Measurements from ENCODE around the gene RAB39A. TPM values are rescaled to one million over a fixed set of nuclear protein-coding genes. Genes with fewer than 3 reads are reported as not detected.
A peak's percentile ranks its signal among the peaks of the same experiment; 100 is the strongest.
"Not testable (repeated sequence)": the region's sequence is repeated elsewhere in the genome, so short reads cannot be mapped to it uniquely, and the experiment has no call there.

The RAB39A gene
- total RNA-seq, 1 donor from 2014 or later: 2.9 TPM

DNA sequence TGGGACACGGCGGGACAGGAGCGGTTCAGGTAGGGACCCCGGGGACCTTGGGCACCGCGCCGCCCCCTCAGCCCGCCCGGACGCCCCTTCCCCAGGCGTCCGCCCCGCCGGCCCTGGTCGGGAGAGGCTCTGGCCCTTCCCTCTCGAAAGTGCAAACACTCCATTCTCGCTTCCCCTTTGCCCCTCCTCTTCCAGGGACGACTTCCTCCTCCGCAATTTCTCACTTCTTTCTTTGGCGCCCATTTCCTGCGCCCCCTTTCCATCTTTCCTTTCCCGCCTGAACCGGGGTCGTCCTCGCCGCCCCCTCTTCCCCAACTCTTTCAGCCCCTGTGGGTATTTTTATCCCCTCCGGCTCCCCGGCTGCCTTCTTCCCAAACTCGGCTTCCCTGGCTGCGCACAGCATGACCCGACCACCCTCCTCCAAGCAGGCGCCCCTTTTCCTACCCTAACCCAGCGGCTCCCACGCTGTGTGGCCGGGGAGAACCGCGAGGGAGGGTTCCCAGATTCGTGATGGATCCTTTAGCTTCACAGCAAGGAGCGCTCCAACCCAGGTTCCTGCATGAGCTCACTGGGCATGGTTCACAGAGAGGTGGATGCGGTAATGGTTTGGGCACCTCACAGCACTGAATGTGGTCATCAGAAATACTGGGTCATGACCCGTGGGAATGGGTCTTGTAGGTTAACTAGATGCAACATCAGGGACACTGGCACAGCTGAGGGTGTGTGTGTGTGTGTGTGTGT is 689 bp downstream of the RAB39A start:
- Mint-ChIP-seq H3K9me3 (ENCODE audit: low read depth) (no peaks in the 10 kb centered on the region), H3K36me3 (ENCODE audit: insufficient read depth) (no peaks in the 10 kb centered on the region), H3K27me3 (peaks cover 30% of the 10 kb centered on the region), H3K4me3 (ENCODE audit: low read depth) (peak overlapping the region; percentile 93), H3K27ac (peak overlapping the region; percentile 82), H3K4me1 (ENCODE audit: low read depth) (peaks cover 6% of the 10 kb centered on the region)
- DNase-seq (ENCODE audit: low spot score, unreplicated experiment): peak; percentile 12
- TF ChIP-seq, protein P1, sequence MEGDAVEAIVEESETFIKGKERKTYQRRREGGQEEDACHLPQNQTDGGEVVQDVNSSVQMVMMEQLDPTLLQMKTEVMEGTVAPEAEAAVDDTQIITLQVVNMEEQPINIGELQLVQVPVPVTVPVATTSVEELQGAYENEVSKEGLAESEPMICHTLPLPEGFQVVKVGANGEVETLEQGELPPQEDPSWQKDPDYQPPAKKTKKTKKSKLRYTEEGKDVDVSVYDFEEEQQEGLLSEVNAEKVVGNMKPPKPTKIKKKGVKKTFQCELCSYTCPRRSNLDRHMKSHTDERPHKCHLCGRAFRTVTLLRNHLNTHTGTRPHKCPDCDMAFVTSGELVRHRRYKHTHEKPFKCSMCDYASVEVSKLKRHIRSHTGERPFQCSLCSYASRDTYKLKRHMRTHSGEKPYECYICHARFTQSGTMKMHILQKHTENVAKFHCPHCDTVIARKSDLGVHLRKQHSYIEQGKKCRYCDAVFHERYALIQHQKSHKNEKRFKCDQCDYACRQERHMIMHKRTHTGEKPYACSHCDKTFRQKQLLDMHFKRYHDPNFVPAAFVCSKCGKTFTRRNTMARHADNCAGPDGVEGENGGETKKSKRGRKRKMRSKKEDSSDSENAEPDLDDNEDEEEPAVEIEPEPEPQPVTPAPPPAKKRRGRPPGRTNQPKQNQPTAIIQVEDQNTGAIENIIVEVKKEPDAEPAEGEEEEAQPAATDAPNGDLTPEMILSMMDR (IDR thresholded peaks at IDR 0.05; ENCODE audit: unreplicated experiment): no peak

- H3K4me1 Mint-ChIP-seq (ENCODE audit: low read depth): peaks cover 6% of the 10 kb centered on the region
- DNase-seq (ENCODE audit: low spot score, unreplicated experiment): no peak
- H3K4me3 Mint-ChIP-seq (ENCODE audit: low read depth): peak overlapping the region; percentile 93
- no peak overlapping the region for H3K27ac Mint-ChIP-seq
- H3K9me3 Mint-ChIP-seq (ENCODE audit: low read depth): no peaks in the 10 kb centered on the region
- H3K27me3 Mint-ChIP-seq: peaks cover 25% of the 10 kb centered on the region
- no peaks in the 10 kb centered on the region for H3K36me3 Mint-ChIP-seq (ENCODE audit: insufficient read depth)
- TF ChIP-seq, protein P1 (IDR thresholded peaks at IDR 0.05; ENCODE audit: unreplicated experiment): no peak
These were observed 1.5 kb downstream of the RAB39A start for GRCh38 chr11:107929611-107930200.

DNA sequence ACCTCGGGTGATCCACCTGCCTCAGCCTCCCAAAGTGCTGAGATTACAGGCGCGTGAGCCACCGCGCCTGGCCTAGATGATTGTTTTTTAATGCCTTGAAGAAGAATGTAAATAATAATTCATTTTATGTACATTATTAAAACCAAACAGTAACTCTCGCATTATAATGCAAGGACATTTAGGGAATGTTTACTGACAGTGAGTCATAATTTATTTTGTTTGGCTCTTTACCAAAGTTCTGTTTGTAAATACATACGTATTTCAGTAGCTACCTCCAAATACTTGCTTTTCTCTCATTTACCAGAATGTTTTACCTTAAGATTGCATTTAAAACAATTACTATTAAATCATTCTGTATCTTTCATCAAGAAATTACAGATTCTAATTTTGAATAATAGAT is 3.0 kb downstream of the RAB39A start:
- Mint-ChIP-seq H3K4me3 (ENCODE audit: low read depth) (no peak overlapping the region), H3K36me3 (ENCODE audit: insufficient read depth) (no peaks in the 10 kb centered on the region), H3K27ac (no peak overlapping the region), H3K27me3 (peaks cover 14% of the 10 kb centered on the region), H3K9me3 (ENCODE audit: low read depth) (no peaks in the 10 kb centered on the region), H3K4me1 (ENCODE audit: low read depth) (peaks cover 6% of the 10 kb centered on the region)
- no peak for DNase-seq (ENCODE audit: low spot score, unreplicated experiment)
- TF ChIP-seq, protein P1 (IDR thresholded peaks at IDR 0.05; ENCODE audit: unreplicated experiment): no peak

- no peaks in the 10 kb centered on the region for H3K4me1 Mint-ChIP-seq (ENCODE audit: low read depth)
- no peaks in the 10 kb centered on the region for H3K9me3 Mint-ChIP-seq (ENCODE audit: low read depth)
- H3K27ac Mint-ChIP-seq: no peak overlapping the region
- DNase-seq (ENCODE audit: low spot score, unreplicated experiment): no peak
- no peak overlapping the region for H3K4me3 Mint-ChIP-seq (ENCODE audit: low read depth)
- TF ChIP-seq, protein P1 (IDR thresholded peaks at IDR 0.05; ENCODE audit: unreplicated experiment): no peak
- H3K36me3 Mint-ChIP-seq (ENCODE audit: insufficient read depth): no peaks in the 10 kb centered on the region
- no peaks in the 10 kb centered on the region for H3K27me3 Mint-ChIP-seq
These were observed 19.7 kb downstream of the RAB39A start for GRCh38 chr11:107947904-107948303.

GRCh38 chr11:107948328-107948727 is 20.1 kb downstream of the RAB39A start:
- H3K27me3 Mint-ChIP-seq; H3K4me1 Mint-ChIP-seq (ENCODE audit: low read depth); H3K36me3 Mint-ChIP-seq (ENCODE audit: insufficient read depth); DNase-seq (ENCODE audit: low spot score, unreplicated experiment); H3K27ac Mint-ChIP-seq; H3K9me3 Mint-ChIP-seq (ENCODE audit: low read depth); H3K4me3 Mint-ChIP-seq (ENCODE audit: low read depth): not testable (repeated sequence)

GRCh38 chr11:107951155-107951554 is 22.9 kb downstream of the RAB39A start:
- H3K4me3 Mint-ChIP-seq (ENCODE audit: low read depth): no peak overlapping the region
- TF ChIP-seq, protein P1 (IDR thresholded peaks at IDR 0.05; ENCODE audit: unreplicated experiment): no peak
- H3K27me3 Mint-ChIP-seq: no peaks in the 10 kb centered on the region
- no peaks in the 10 kb centered on the region for H3K9me3 Mint-ChIP-seq (ENCODE audit: low read depth)
- DNase-seq (ENCODE audit: low spot score, unreplicated experiment): no peak
- H3K4me1 Mint-ChIP-seq (ENCODE audit: low read depth): no peaks in the 10 kb centered on the region
- no peak overlapping the region for H3K27ac Mint-ChIP-seq
- H3K36me3 Mint-ChIP-seq (ENCODE audit: insufficient read depth): no peaks in the 10 kb centered on the region
